ENCODE measurements around the gene SELPLG. TPM values are rescaled to one million over a fixed set of nuclear protein-coding genes. Genes with fewer than 3 reads are reported as not detected.
A peak's percentile ranks its signal among the peaks of the same experiment; 100 is the strongest.

The SELPLG gene
- total and polyA plus RNA-seq, 2 of the 4 experiments (the other 2 are of a cell fraction), result 3.2 to 10.8 TPM

- TF ChIP-seq CTCF (conservative IDR thresholded peaks at IDR 0.05; ENCODE audit: low read depth, low read length), result peak; percentile 47
These were observed 21.7 kb downstream of the SELPLG start (continued) for GRCh38 chr12:108611884-108612415.

Data from IMR-90 (cell line).